Glomerular visceral epithelial cell (primary cell): ENCODE results near the gene HNRNPK.

ENCODE experiments used
- DNase-seq: peaks from one replicate; pipeline ENCODE4 v3.0.0-alpha.2; 2016; ENCODE audit errors: extremely low spot score

Gene HNRNPK

DNA sequence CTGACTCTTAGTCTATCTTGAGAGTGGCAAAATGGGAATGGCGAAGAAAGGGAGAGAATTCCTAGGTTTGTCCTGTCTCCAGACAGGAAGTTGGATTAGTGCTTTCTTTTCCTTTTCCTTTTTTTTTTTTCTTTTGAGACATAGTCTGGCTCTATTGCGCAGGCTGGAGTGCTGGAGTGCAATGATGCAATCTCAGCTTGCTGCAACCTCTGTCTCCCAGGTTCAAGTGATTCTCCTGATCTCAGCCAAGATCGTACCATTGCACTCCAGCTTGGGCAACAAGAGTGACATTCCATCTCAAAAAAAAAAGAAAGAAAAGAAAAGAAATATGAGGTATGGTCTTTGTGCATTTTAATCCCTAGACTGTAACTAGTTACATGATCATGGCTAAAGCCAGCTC lies 46.2 kb downstream of the HNRNPK start:
- no peak for DNase-seq

GRCh38 chr9:83932851-83933250 lies 47.2 kb downstream of the HNRNPK start:
- DNase-seq = no peak

- no peak for DNase-seq
These were observed 48.0 kb downstream of the HNRNPK start for GRCh38 chr9:83932011-83932410.

DNA sequence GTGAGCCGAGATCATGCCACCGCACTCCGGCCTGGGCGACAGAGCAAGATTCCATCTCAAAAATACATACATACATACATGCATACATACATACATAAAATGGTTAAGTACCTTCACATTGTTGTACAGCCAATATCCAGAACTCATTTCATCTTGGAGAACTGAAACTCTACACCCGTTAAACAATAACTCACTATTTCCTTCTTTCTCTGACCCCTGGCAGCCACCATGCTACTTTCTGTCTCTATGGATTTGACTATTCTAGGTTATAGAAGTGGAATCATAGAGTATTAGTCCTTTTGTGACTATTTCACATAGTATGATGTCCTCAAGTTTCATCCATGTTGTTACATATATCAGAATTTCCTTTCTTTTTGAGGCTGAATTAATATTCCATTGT lies 49.1 kb downstream of the HNRNPK start:
- DNase-seq = no peak

- DNase-seq = no peak
These were observed 52.4 kb downstream of the HNRNPK start for GRCh38 chr9:83927591-83927990.

DNA sequence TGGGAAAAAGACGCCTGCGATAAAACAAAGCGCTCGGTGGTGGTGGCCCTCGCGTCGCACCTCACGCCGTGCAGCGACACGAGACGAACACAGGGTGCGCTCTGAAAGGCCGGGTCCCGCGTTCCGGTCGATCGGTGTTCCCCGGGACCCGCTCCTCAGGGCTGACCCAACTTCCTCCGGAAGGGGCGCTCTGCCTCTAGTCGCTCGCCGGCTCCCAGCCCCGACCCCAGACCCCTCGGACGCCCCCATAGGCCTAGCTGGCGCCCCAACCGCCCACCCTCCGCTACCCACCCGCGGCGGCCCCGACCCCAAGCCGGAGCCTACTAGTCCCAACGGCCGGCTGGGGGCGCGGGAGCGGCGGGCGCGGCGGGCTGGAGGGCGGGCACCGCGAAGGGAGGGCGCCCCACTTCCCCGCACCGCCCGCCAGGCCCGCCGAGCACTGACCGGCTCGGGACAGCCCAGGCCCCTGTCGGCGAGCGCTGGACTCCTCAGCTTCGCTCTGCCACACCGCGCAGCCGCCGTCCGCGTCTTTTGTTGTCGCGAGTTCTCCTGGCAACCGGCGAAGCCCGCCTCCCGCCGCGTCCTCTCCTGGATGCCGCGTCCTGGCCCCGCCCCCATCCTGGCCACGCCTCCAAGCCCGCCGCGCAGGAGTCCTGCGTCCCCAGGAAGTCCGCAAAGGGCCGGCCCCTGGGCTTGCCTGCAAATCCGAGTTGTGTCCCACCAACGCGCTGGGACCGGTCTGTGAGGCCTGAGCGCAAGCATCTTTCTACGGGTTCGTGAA lies 58.9 kb downstream of the HNRNPK start, which contains the start of gene KIF27:
Gene KIF27 (minus strand): TSS at position 506 of the 781 bp plus-strand sequence. CDS start 5,841 bp downstream, outside the sequence.
- DNase-seq = peak; percentile 99

DNA sequence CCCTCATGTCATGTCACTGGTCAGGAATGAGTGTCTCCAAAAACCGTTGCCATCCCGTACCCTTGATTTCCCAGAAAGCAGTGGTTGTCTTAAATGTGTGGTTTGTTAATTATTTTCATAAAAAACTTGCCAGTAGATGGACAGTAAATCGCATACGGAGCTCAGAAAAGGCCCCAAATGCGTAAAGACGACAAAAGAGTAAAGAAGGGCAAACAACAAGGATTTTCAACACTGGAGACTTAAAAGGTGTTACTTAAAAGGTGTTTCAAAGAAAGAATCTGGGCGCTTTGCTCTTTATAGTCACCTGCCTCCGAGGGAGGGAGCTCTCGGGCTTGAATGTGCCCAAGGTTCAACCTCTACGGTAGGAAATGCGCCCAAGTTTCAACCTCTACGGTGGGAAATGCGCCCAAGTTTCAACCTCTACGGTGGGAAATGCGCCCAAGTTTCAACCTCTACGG lies 59.5 kb downstream of the HNRNPK start:
- DNase-seq = peak; percentile 59

DNA sequence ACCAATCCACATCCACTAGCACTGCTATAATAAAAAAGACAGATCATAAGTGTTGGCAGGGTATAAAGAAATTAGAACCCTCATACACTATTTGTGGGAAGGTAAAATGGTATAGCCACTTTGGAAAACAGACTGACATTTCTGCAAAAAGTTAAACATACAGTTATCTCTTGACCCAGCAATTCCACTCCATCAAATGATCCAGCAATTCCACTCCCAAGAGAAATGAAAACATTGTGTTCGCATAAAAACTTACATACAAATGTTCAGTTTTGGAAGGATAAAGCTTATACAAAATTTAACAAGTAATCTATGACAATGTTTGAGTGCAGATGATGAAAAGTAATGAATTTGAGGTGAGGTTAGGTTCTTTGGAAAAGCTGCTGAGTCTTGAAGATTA lies 60.9 kb downstream of the HNRNPK start:
- no peak for DNase-seq
